ENCODE measurements around the gene OR10H1. TPM values are rescaled to one million over a fixed set of nuclear protein-coding genes. Genes with fewer than 3 reads are reported as not detected.

The OR10H1 gene
- total and polyA plus RNA-seq, 7 donors = not detected

DNA sequence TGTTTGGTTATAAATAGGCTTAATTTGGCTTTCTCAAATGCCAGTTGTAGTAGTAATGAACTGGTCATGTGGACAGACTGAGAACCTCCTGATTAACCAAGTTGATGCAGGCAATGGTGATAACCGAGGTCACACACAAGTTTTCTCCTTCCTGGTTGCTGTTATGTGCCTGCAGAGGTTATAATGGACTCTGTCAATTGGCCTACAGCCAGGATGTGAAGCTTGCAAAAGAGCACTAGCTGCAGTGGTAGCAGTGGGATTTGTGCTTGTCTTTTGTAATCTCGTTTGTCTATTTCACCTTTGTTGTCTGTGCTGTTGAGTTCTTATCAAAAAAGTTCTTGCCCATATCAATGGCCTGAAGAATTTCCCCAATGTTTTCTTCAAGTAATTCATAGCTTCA lies 57.1 kb downstream of the OR10H1 start:
- no peak for DNase-seq
- ATAC-seq = no peak
- H3K27ac ChIP-seq = no peak overlapping the region
- peaks cover 0 to 6% (median 3%) of the 10 kb centered on the region in 3 donors for H3K27me3 ChIP-seq (ENCODE audit: insufficient read depth in 3 of 3, low read length in 2 of 3)
- no peaks in the 10 kb centered on the region for H3K4me1 ChIP-seq
- WGBS, 3 donors = 55 to 76% (median 59%) methylated on average over 2 of the region's 2 CpGs
- no peaks in the 10 kb centered on the region for H3K36me3 ChIP-seq (ENCODE audit: insufficient read depth in 1 of 2, low read depth in 1 of 2)
- TF ChIP-seq CTCF (IDR thresholded peaks at IDR 0.05) = no peak
- H3K4me3 ChIP-seq = no peak overlapping the region
- intact Hi-C loops (cut with DNase I) = no loop called here
- H3K9me3 ChIP-seq = no peaks in the 10 kb centered on the region

Other genes with a start within 250 kb of the OR10H1 start
- not detected for gene CYP4F8, start 200.4 kb downstream of the OR10H1 start, total RNA-seq
- not detected for gene CYP4F8, start 200.4 kb downstream of the OR10H1 start, polyA plus RNA-seq
- under 1 TPM; 0.04 to 0.43 (median 0.21) TPM for gene CYP4F3, start 174.8 kb downstream of the OR10H1 start, total RNA-seq
- gene CYP4F3, start 174.8 kb downstream of the OR10H1 start, polyA plus RNA-seq = under 1 TPM in 2 of 3 donors, not detected in 1; 0.01 to 0.03 TPM
- gene CYP4F12, start 142.6 kb downstream of the OR10H1 start, total RNA-seq = 1 to 10 TPM in 2 of 4 donors, not detected in 2; 1.2 to 1.7 TPM
- 1 to 10 TPM in 2 of 3 donors, under 1 TPM in 1; 0.36 to 2.4 (median 1.3) TPM for gene CYP4F12, start 142.6 kb downstream of the OR10H1 start, polyA plus RNA-seq
- gene OR10H2, start 87.6 kb downstream of the OR10H1 start, total RNA-seq = not detected
- not detected for gene OR10H2, start 87.6 kb downstream of the OR10H1 start, polyA plus RNA-seq
- gene OR10H3, start 77.7 kb downstream of the OR10H1 start, total RNA-seq = not detected
- not detected for gene OR10H3, start 77.7 kb downstream of the OR10H1 start, polyA plus RNA-seq
- not detected for gene OR10H5, start 28.0 kb downstream of the OR10H1 start, total RNA-seq
- not detected for gene OR10H5, start 28.0 kb downstream of the OR10H1 start, polyA plus RNA-seq
- not detected for gene CYP4F2, start 82.4 kb upstream of the OR10H1 start, total RNA-seq
- gene CYP4F2, start 82.4 kb upstream of the OR10H1 start, polyA plus RNA-seq = under 1 TPM in 1 of 3 donors, not detected in 2; 0.04 TPM
- gene CYP4F11, start 118.9 kb upstream of the OR10H1 start, total RNA-seq = 1 to 10 TPM in 1 of 4 donors, under 1 TPM in 2, not detected in 1; 0.11 to 1.0 (median 0.34) TPM
- gene CYP4F11, start 118.9 kb upstream of the OR10H1 start, polyA plus RNA-seq = under 1 TPM; 0.05 to 0.08 (median 0.08) TPM
- not detected for gene OR10H4, start 133.3 kb upstream of the OR10H1 start, total RNA-seq
- gene OR10H4, start 133.3 kb upstream of the OR10H1 start, polyA plus RNA-seq = not detected

All from psoas muscle (tissue), 8 donors.